Glomerular visceral epithelial cell (primary cell): ENCODE results near the gene HERC4.
"Not testable (repeated sequence)": the region's sequence is repeated elsewhere in the genome, so short reads cannot be mapped to it uniquely, and the experiment has no call there.

Source experiments
- DNase-seq: peaks from one replicate; pipeline ENCODE4 v3.0.0-alpha.2; 2016; ENCODE audit errors: extremely low spot score

HERC4 gene

DNA sequence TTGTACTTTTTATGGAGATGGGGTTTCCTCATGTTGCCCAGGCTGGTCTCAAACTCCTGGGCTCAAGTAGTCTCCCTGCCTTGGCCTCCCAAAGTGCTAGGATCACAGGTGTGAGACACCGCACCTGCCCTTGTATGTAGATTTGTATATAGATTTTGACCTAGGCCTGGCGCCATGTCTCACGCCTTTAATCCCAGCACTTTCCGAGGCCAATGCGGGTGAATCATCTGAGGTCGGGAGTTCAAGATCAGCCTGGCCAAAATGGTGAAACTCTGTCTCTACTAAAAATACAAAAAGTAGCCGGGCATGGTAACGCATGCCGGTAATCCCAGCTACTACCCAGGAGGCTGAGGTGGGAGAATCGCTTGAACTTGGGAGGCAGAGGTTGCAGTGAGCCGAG is 197.7 kb downstream of the HERC4 start:
- DNase-seq: not testable (repeated sequence)

DNA sequence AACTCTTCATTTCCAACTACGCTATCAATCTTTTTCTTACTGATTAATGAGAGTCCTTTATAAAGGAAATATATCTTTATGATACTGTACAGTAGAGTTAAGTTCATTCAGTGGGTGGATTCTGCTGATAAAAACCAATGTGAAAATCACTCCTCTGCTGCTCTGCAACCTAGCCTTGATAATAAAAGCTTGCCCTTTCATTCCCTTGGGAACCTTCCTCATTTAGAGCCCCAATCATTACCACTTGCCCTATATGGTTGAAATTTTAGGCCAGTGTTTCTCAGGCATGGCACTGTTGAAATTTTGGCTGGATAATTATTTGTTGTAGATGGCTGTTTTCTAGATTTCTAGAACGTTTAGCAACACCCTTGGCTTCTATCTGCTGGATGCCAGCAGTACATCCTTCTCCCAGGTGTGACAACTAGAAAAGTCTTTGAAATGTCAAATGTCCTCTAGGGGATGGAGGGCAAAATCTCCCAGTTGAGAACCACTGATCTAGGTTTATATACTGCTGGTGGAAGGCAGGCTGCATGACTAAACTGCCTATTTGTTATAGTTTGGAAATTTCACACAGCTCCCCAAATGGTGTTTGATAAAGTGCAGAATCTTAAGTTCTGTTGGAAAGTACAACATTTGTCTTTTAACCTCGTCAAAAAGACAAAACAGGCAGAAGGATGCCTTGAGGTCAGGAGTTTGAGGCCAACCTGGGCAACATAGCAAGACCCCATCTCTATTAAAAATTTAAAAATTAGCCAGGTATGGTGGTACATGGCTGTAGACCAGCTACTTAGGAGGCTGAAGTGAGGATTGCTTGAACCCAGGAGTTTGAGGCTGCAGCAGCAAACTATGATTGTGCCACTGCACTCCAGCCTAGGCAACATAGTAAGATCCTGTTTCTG is 199.5 kb downstream of the HERC4 start:
- DNase-seq: no peak
